MG63 (cell line): Measurements from ENCODE around the gene LONP1. TPM values are rescaled to one million over a fixed set of nuclear protein-coding genes. Genes with fewer than 3 reads are reported as not detected.
"Not testable (repeated sequence)": the region's sequence is repeated elsewhere in the genome, so short reads cannot be mapped to it uniquely, and the experiment has no call there.

Experiments
- DNase-seq: peaks from one replicate; pipeline ENCODE4 v3.0.0-alpha.2; 2020
- H3K27me3 ChIP-seq: fragments of 250-450 bp; sonication (Bioruptor Pico); 2 replicates; pipeline ENCODE4 v1.5.1; 2020; ENCODE audit warnings: mild to moderate bottlenecking, moderate library complexity
- H3K36me3 ChIP-seq: fragments of 250-450 bp; sonication (Bioruptor Pico); 2 replicates; pipeline ENCODE4 v1.5.1; 2020; ENCODE audit warnings: mild to moderate bottlenecking, moderate library complexity
- H3K4me3 ChIP-seq: fragments of 250-450 bp; sonication (Bioruptor Pico); 2 replicates; pipeline ENCODE4 v1.5.1; 2020; ENCODE audit warnings: mild to moderate bottlenecking, moderate library complexity
- H3K9me3 ChIP-seq: fragments of 250-450 bp; sonication (Bioruptor Pico); 2 replicates; pipeline ENCODE4 v1.5.1; 2020; ENCODE audit warnings: mild to moderate bottlenecking, moderate library complexity
- total RNA-seq: library from RNA; depleted of rRNA; stranded (reverse); fragments of >200 nt; shearing (Covaris generic); gene quantifications from 2 replicates; pipeline ENCODE4 v1.2.3, GENCODE V29; 2014; ENCODE audit warnings: low replicate concordance

Gene LONP1
- total RNA-seq, 1 experiment from 2014 or later, result 79.2 TPM

- H3K9me3 ChIP-seq, DNase-seq, H3K4me3 ChIP-seq: not testable (repeated sequence)
These were observed 31.6 kb downstream of the LONP1 start for GRCh38 chr19:5688262-5688881.

GRCh38 chr19:5687360-5688198 is 32.4 kb downstream of the LONP1 start:
- Histone ChIP-seq H3K9me3 (no peaks in the 10 kb centered on the region), H3K4me3 (peak overlapping the region; percentile 56), H3K27me3 (no peaks in the 10 kb centered on the region), H3K36me3 (peaks cover 24% of the 10 kb centered on the region)
- no peak for DNase-seq

More at GRCh38 chr19:5688262-5688881, 31.6 kb downstream of the LONP1 start:
- H3K36me3 ChIP-seq, result peaks cover 29% of the 10 kb centered on the region
- H3K27me3 ChIP-seq, result not testable (repeated sequence)

- peak; percentile 89 for DNase-seq
- no peaks in the 10 kb centered on the region for H3K9me3 ChIP-seq
- H3K36me3 ChIP-seq, result peaks cover 16% of the 10 kb centered on the region
- no peaks in the 10 kb centered on the region for H3K27me3 ChIP-seq
- H3K4me3 ChIP-seq, result peak overlapping the region; percentile 56
These were observed 33.1 kb downstream of the LONP1 start for GRCh38 chr19:5686647-5687359.

- Histone ChIP-seq H3K36me3 (peaks cover 11% of the 10 kb centered on the region), H3K27me3 (no peaks in the 10 kb centered on the region), H3K4me3 (peak overlapping the region; percentile 56; the same call in 1 of the 2 replicates), H3K9me3 (no peaks in the 10 kb centered on the region)
- no peak for DNase-seq
These were observed 33.7 kb downstream of the LONP1 start for GRCh38 chr19:5686326-5686646.

GRCh38 chr19:5684694-5685430 is 35.1 kb downstream of the LONP1 start:
- Histone ChIP-seq H3K27me3 (no peaks in the 10 kb centered on the region), H3K4me3 (no peak overlapping the region), H3K36me3 (no peaks in the 10 kb centered on the region), H3K9me3 (no peaks in the 10 kb centered on the region)
- DNase-seq, result no peak

GRCh38 chr19:5683177-5683886 is 36.6 kb downstream of the LONP1 start:
- Histone ChIP-seq H3K27me3 (no peaks in the 10 kb centered on the region), H3K9me3 (no peaks in the 10 kb centered on the region), H3K36me3 (no peaks in the 10 kb centered on the region), H3K4me3 (no peak overlapping the region)
- DNase-seq, result no peak

GRCh38 chr19:5682107-5682482 is 37.9 kb downstream of the LONP1 start:
- no peaks in the 10 kb centered on the region for H3K9me3 ChIP-seq
- no peak overlapping the region for H3K4me3 ChIP-seq
- no peaks in the 10 kb centered on the region for H3K36me3 ChIP-seq
- no peaks in the 10 kb centered on the region for H3K27me3 ChIP-seq
- DNase-seq, result no peak

GRCh38 chr19:5681391-5682106 is 38.4 kb downstream of the LONP1 start:
- H3K9me3 ChIP-seq, result no peaks in the 10 kb centered on the region
- H3K36me3 ChIP-seq, result no peaks in the 10 kb centered on the region
- H3K27me3 ChIP-seq, result no peaks in the 10 kb centered on the region
- no peak for DNase-seq
- H3K4me3 ChIP-seq, result no peak overlapping the region

- Histone ChIP-seq H3K36me3 (no peaks in the 10 kb centered on the region), H3K27me3 (no peaks in the 10 kb centered on the region), H3K9me3 (no peaks in the 10 kb centered on the region), H3K4me3 (peak within 1 kb of the TSS; percentile 84)
- DNase-seq, result peak; percentile 94
These were observed 39.2 kb downstream of the LONP1 start, which contains the start of the genes HSD11B1L and MICOS13 for GRCh38 chr19:5680437-5681368. TSS of gene HSD11B1L (plus strand) at chr19:5681027. CDS start at chr19:5684833, 3,806 bp downstream. TSS of gene MICOS13 (minus strand) at chr19:5680516. CDS start at chr19:5680486, 30 bp downstream.

GRCh38 chr19:5680084-5680436 is 39.9 kb downstream of the LONP1 start:
- no peaks in the 10 kb centered on the region for H3K9me3 ChIP-seq
- no peak for DNase-seq
- no peaks in the 10 kb centered on the region for H3K36me3 ChIP-seq
- H3K27me3 ChIP-seq, result no peaks in the 10 kb centered on the region
- peak overlapping the region; percentile 84 for H3K4me3 ChIP-seq

- DNase-seq, result no peak
- Histone ChIP-seq H3K9me3 (no peaks in the 10 kb centered on the region), H3K27me3 (no peaks in the 10 kb centered on the region), H3K4me3 (peak overlapping the region; percentile 84), H3K36me3 (no peaks in the 10 kb centered on the region)
These were observed 40.5 kb downstream of the LONP1 start for GRCh38 chr19:5679289-5680083.

GRCh38 chr19:5678071-5678718 is 41.8 kb downstream of the LONP1 start:
- Histone ChIP-seq H3K4me3 (no peak overlapping the region), H3K9me3 (no peaks in the 10 kb centered on the region), H3K27me3 (no peaks in the 10 kb centered on the region), H3K36me3 (no peaks in the 10 kb centered on the region)
- no peak for DNase-seq

GRCh38 chr19:5677580-5677979 is 42.4 kb downstream of the LONP1 start:
- DNase-seq, result no peak
- Histone ChIP-seq H3K36me3 (no peaks in the 10 kb centered on the region), H3K4me3 (no peak overlapping the region), H3K9me3 (no peaks in the 10 kb centered on the region), H3K27me3 (no peaks in the 10 kb centered on the region)

GRCh38 chr19:5677136-5677535 is 42.8 kb downstream of the LONP1 start:
- Histone ChIP-seq H3K9me3 (no peaks in the 10 kb centered on the region), H3K27me3 (no peaks in the 10 kb centered on the region), H3K4me3 (no peak overlapping the region), H3K36me3 (no peaks in the 10 kb centered on the region)
- no peak for DNase-seq
